Body of pancreas (tissue), 4 donors: ENCODE measurements around the gene DENND10. TPM values are rescaled to one million over a fixed set of nuclear protein-coding genes. Genes with fewer than 3 reads are reported as not detected.
"Not testable (repeated sequence)": the region's sequence is repeated elsewhere in the genome, so short reads cannot be mapped to it uniquely, and the experiment has no call there.

ENCODE experiments used
- ATAC-seq: fragments of 150-250 bp; one replicate; pipeline ENCODE4 v1.9.1; 2016
- DNase-seq, 4 donors: peaks; one replicate each; pipeline ENCODE4 v3.0.0-alpha.2; 2019
- H3K27ac ChIP-seq, 4 donors: fragments of 200-600 bp; sonication (generic); 1 replicate in 3 of 4; 2 replicates in 1 of 4; pipeline versions ENCODE4 v1.5.1 to v1.6.1; 2016 to 2019; ENCODE audit warnings: mild to moderate bottlenecking in 1 of 4, mixed read lengths in 1 of 4, moderate library complexity in 1 of 4
- H3K27me3 ChIP-seq, 2 donors: fragments of 200-600 bp; sonication (generic); one replicate each; pipeline ENCODE4 v1.6.0; 2016; ENCODE audit warnings: mild to moderate bottlenecking in 1 of 2
- H3K36me3 ChIP-seq, 2 donors: fragments of 200-600 bp; sonication (generic); replicated peaks in 1 of 2; 2 replicates each; pipeline ENCODE4 v1.5.1; 2016; ENCODE audit warnings: low read depth in 2 of 2; ENCODE audit not compliant: insufficient read depth in 1 of 2
- H3K4me1 ChIP-seq: fragments of 200-600 bp; sonication (generic); one replicate; pipeline ENCODE4 v1.6.0; 2016
- H3K4me3 ChIP-seq, 2 donors: fragments of 200-600 bp; sonication (generic); 1 replicate in 1 of 2; 2 replicates in 1 of 2; pipeline ENCODE4 v1.5.1; 2016 to 2019
- H3K9me3 ChIP-seq, 3 donors: fragments of 200-600 bp; sonication (generic); 1 replicate in 2 of 3; 2 replicates in 1 of 3; pipeline ENCODE4 v1.5.1; 2016
- POLR2A ChIP-seq, 3 donors: fragments of 450-650 bp; IDR thresholded peaks; one replicate each; pipeline ENCODE4 v1.6.1; 2016; ENCODE audit warnings: antibody characterized with exemption in 3 of 3, mild to moderate bottlenecking in 2 of 3
- WGBS, 2 donors: methylation state at CpG; one replicate each; pipeline ENCODE4 v1.1.5; 2017; 5-methylcytosine and 5-hydroxymethylcytosine counted together
- intact Hi-C: fragments of 100-400 bp; cut with DNase I; formaldehyde crosslinking; loops from one replicate; pipeline ENCODE4 v1.15.1; 2023
- total RNA-seq, 2 donors: library from RNA; depleted of rRNA; stranded (reverse); fragments of >200 nt; gene quantifications; one replicate each; pipeline ENCODE4 v1.1.0, GENCODE V29; 2016
- TF ChIP-seq, protein P1 (sequence below), 7 experiments: fragments of 450-650 bp in 4 of 7; fragments of 200-600 bp in 3 of 7; sonication (generic) in 3 of 7; IDR thresholded peaks; one replicate each; pipeline ENCODE4 v1.5.1; 2016 to 2019; ENCODE audit warnings: antibody characterized with exemption in 7 of 7

The DENND10 gene
- total RNA-seq, 2 donors from 2014 or later = 24.6 to 29.7 TPM

DNA sequence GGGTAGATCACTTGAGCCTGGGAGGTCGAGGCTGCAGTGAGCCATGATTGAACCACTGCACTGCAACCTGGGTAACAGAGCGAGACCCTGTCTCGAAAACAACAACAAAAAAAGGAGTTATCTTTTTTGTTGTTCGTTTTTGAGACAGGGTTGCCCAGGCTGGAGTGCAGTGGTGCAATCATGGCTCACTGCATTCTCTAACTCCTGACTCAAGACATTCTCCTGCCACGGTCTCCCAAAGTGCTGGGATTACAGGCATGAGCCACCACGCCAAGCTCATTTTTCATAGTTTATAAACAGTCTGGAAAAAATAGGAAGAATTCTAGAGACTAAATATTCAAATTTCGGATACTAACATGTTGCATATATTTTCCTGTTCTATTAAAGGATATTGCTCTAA, 32.2 kb downstream of the DENND10 start:
- whole genome bisulfite sequencing, 2 donors = 78 to 90% methylated on average over 7 of the region's 7 CpGs
- no peak overlapping the region for H3K4me3 ChIP-seq
- DNase-seq = no peak
- no peaks in the 10 kb centered on the region for H3K4me1 ChIP-seq
- peak overlapping the region in 1 of 4 donors; percentile 22 for H3K27ac ChIP-seq
- peaks cover 0 to 1% of the 10 kb centered on the region in 2 donors for H3K36me3 ChIP-seq
- ATAC-seq = no peak
- TF ChIP-seq, protein P1, sequence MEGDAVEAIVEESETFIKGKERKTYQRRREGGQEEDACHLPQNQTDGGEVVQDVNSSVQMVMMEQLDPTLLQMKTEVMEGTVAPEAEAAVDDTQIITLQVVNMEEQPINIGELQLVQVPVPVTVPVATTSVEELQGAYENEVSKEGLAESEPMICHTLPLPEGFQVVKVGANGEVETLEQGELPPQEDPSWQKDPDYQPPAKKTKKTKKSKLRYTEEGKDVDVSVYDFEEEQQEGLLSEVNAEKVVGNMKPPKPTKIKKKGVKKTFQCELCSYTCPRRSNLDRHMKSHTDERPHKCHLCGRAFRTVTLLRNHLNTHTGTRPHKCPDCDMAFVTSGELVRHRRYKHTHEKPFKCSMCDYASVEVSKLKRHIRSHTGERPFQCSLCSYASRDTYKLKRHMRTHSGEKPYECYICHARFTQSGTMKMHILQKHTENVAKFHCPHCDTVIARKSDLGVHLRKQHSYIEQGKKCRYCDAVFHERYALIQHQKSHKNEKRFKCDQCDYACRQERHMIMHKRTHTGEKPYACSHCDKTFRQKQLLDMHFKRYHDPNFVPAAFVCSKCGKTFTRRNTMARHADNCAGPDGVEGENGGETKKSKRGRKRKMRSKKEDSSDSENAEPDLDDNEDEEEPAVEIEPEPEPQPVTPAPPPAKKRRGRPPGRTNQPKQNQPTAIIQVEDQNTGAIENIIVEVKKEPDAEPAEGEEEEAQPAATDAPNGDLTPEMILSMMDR (IDR thresholded peaks at IDR 0.05) = no peak
- TF ChIP-seq POLR2A (IDR thresholded peaks at IDR 0.05) = no peak
- no peaks in the 10 kb centered on the region for H3K9me3 ChIP-seq
- intact Hi-C loops = no loop called here
- no peaks in the 10 kb centered on the region for H3K27me3 ChIP-seq

DNA sequence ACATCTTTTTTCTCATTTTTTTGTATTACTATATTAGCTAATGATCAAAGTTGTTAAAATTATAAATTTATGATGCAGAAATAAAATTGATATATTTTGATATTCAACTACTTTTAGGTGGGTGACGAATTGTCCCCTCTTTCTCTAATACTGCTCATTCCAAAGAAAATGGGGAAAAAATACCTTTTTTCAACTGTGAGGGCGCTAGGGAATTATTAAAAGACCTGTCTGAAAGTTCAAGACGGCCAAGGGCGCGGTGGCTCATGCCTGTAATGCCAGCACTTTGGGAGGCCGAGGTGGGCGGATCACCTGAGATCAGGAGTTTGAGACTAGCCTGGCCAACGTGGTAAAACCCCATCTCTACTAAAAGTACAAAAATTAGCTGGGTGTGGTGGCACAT, 34.0 kb downstream of the DENND10 start:
- DNase-seq, H3K4me1 ChIP-seq, H3K4me3 ChIP-seq, intact Hi-C loops, H3K36me3 ChIP-seq, H3K27me3 ChIP-seq, ATAC-seq, H3K9me3 ChIP-seq, H3K27ac ChIP-seq: not testable (repeated sequence)
- WGBS, 2 donors = 80% methylated on average over 8 of the region's 8 CpGs

DNA sequence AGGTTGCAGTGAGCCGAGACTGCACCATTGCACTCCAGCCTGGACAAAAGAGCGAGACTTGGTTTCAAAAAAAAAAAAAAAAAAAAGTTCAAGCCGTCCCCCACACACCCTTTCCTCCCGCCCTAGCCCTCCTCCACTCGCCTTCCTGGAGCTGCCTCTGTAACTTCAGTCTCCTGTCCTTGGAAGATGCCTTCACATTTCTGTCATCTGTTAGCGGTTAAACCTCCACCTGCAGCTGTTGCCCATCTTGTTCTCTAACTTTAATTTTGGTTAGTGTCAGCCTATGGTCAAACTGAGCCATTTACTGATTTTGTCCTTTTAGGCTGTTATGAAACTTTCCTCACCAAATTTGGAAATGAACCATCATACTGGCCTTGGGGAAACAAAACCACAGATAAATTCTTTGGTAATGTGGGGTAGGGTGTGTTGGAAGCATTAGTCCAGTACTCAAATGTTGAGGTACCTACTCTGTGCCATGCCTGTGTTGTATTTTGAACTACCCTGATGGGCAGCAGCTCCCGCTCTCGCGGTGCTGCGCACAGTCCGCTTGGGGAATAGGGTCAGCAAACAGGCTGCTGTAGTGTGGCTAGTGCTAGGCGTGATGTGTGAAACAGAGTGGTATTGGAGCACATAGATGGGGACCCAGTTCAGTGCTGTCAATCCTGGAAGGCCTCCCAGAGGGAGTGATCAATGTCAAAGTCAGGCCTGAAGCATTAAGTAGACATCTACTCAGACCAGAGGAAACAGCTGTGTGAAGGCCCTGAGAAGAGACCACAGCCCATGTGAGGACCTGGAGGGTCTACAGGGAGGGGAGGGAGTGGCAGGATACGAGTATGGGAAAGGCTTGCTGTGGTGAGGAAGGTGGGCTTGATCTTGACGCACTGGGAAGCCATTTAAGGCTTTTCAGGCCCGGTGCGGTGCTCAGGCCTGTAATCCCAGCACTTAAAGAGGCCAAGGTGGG, 34.7 kb downstream of the DENND10 start:
- intact Hi-C loops = no loop called here
- ATAC-seq (no peak), DNase-seq (no peak)
- Histone ChIP-seq H3K4me1 (no peaks in the 10 kb centered on the region), H3K27ac (no peak overlapping the region), H3K36me3 (peaks cover 0 to 1% of the 10 kb centered on the region in 2 donors), H3K9me3 (no peaks in the 10 kb centered on the region), H3K27me3 (no peaks in the 10 kb centered on the region), H3K4me3 (no peak overlapping the region)
- TF ChIP-seq POLR2A (IDR thresholded peaks at IDR 0.05) = no peak
- TF ChIP-seq, protein P1 (IDR thresholded peaks at IDR 0.05) = no peak
- WGBS, 2 donors = 87 to 95% methylated on average over 16 of the region's 16 CpGs

DNA sequence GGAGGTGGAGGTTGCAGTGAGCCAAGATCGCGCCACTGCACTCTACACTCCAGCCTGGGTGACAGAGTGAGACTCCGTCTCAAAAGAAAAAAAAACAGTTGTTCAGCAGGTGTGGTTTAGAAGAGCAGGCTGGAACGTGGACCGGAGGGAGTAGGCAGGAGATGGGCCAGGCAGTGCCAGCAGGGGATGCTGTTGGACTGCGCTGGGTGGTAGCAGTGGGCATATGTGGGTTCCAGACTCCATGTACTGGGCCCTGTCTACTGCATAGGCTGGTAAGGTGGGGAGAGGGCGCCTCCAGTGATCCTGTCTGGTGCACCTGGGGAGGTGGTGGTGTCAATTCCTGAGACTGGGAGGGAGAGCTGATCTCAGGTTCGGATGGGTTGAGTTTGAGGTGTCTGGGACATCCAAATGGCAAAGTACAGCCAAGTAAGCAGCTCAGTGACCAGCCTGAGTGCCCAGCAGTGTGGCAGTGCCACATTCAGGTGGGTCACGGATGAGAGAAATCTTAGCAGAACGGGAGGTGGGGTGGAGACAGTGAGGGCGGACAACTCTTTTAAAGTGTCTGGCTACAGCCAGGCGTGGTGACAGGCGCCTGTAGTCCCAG, 35.7 kb downstream of the DENND10 start:
- ATAC-seq (peak; percentile 12), DNase-seq (peak in 2 of 4 donors; percentile 21 to 33)
- 76 to 89% methylated on average over 13 of the region's 13 CpGs for WGBS, 2 donors
- Histone ChIP-seq H3K27ac (no peak overlapping the region), H3K4me1 (no peaks in the 10 kb centered on the region), H3K27me3 (no peaks in the 10 kb centered on the region), H3K36me3 (peaks cover 0 to 1% of the 10 kb centered on the region in 2 donors), H3K4me3 (no peak overlapping the region), H3K9me3 (no peaks in the 10 kb centered on the region)
- intact Hi-C loops = no loop called here
- TF ChIP-seq, protein P1 (IDR thresholded peaks at IDR 0.05) = peak in 5 of 7 experiments; percentile 9 to 47 (median 37)
- no peak for TF ChIP-seq POLR2A (IDR thresholded peaks at IDR 0.05)

DNA sequence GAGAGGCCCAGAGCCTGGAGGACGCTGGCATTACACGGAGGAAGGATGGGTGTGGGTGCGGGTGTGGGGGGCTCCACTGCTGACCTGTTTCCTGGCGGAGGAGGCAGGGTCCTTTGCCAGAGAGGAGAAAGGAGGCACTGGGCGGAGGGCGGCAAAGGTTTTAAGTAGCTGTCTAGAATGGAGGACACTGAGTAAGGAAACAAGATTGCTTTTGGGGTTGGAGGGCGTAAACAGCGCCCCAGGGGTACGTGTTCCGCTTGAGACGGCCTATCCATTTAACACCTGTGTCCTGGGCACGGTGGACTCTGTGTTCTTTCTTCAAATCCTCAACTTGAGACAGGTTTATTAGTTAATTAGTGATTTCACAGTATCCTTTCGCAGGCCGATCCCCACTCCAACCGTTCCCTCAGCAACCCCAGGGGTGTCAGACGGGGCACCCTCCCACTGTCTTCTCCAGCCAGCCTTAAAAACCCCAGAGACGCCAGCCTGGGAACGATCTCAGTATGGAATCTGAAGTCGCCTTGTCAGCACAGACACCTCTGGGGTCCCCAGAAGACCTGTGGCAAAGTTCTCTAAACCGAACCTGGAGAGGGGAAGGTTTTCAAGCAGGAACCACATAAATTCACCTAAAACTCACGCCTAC, 36.8 kb downstream of the DENND10 start:
- no peak for ATAC-seq
- Histone ChIP-seq H3K9me3 (no peaks in the 10 kb centered on the region), H3K4me1 (no peaks in the 10 kb centered on the region), H3K4me3 (no peak overlapping the region), H3K27ac (no peak overlapping the region), H3K36me3 (peaks cover 0 to 1% of the 10 kb centered on the region in 2 donors), H3K27me3 (no peaks in the 10 kb centered on the region)
- no peak for DNase-seq
- intact Hi-C loops = no loop called here
- TF ChIP-seq POLR2A (IDR thresholded peaks at IDR 0.05) = no peak
- TF ChIP-seq, protein P1 (IDR thresholded peaks at IDR 0.05) = no peak
- 86 to 88% methylated on average over 16 to 21 of the region's 21 CpGs for WGBS, 2 donors
